ENCODE measurements around the gene PGF.

GRCh38 chr14:74963178-74963704 is 7.8 kb upstream of the PGF start:
- TF ChIP-seq FOXM1 (IDR thresholded peaks at IDR 0.05; ENCODE audit: borderline replicate concordance): no peak
- TF ChIP-seq SP1 (IDR thresholded peaks at IDR 0.05): no peak
- no peak for TF ChIP-seq TARDBP (IDR thresholded peaks at IDR 0.05)
- no peak for TF ChIP-seq NFRKB (IDR thresholded peaks at IDR 0.05)
- no peak for TF ChIP-seq ARNT (IDR thresholded peaks at IDR 0.05)
- TF ChIP-seq ZNF384 (IDR thresholded peaks at IDR 0.05): no peak
- TF ChIP-seq CTBP1 (IDR thresholded peaks at IDR 0.05; ENCODE audit: borderline replicate concordance): no peak
- TF ChIP-seq, protein P1, sequence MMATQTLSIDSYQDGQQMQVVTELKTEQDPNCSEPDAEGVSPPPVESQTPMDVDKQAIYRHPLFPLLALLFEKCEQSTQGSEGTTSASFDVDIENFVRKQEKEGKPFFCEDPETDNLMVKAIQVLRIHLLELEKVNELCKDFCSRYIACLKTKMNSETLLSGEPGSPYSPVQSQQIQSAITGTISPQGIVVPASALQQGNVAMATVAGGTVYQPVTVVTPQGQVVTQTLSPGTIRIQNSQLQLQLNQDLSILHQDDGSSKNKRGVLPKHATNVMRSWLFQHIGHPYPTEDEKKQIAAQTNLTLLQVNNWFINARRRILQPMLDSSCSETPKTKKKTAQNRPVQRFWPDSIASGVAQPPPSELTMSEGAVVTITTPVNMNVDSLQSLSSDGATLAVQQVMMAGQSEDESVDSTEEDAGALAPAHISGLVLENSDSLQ (IDR thresholded peaks at IDR 0.05): no peak
- no peak for TF ChIP-seq SUZ12 (IDR thresholded peaks at IDR 0.05)
- TF ChIP-seq FOXA1 (IDR thresholded peaks at IDR 0.05): no peak
- no peak for TF ChIP-seq BHLHE40 (IDR thresholded peaks at IDR 0.05; ENCODE audit: borderline replicate concordance)
- no peak for TF ChIP-seq HDGF (IDR thresholded peaks at IDR 0.05; ENCODE audit: borderline replicate concordance)
- no peak for TF ChIP-seq FOXK2 (IDR thresholded peaks at IDR 0.05)
